Duodenal mucosa (tissue), 2 donors: Measurements from ENCODE around the gene LAMA5.

ENCODE experiments used
- H3K27ac ChIP-seq: one replicate; pipeline ENCODE4 v1.7.0; 2013; ENCODE audit warnings: low read depth, low read length
- H3K27me3 ChIP-seq, 2 donors: one replicate each; pipeline ENCODE4 v1.7.0; 2013; ENCODE audit warnings: low read length in 2 of 2, control low read depth in 1 of 2; ENCODE audit not compliant: insufficient read depth in 2 of 2, control insufficient read depth in 1 of 2
- H3K36me3 ChIP-seq, 2 donors: one replicate each; pipeline ENCODE4 v1.7.0; 2013; ENCODE audit warnings: low read length in 2 of 2, control low read depth in 1 of 2; ENCODE audit not compliant: insufficient read depth in 2 of 2, control insufficient read depth in 1 of 2
- H3K4me1 ChIP-seq, 2 donors: one replicate each; pipeline ENCODE4 v1.7.0; 2013; ENCODE audit warnings: low read length in 2 of 2, control low read depth in 1 of 2; ENCODE audit not compliant: insufficient read depth in 2 of 2, control insufficient read depth in 1 of 2
- H3K4me3 ChIP-seq, 2 donors: one replicate each; pipeline ENCODE4 v1.7.0; 2013; ENCODE audit warnings: low read length in 2 of 2, low read depth in 1 of 2
- H3K9ac ChIP-seq, 2 donors: one replicate each; pipeline ENCODE4 v1.7.0; 2013; ENCODE audit warnings: low read length in 2 of 2, low read depth in 1 of 2
- H3K9me3 ChIP-seq, 2 donors: one replicate each; pipeline ENCODE4 v1.7.0; 2013; ENCODE audit warnings: low read length in 2 of 2, control low read depth in 1 of 2; ENCODE audit not compliant: control insufficient read depth in 1 of 2

LAMA5 gene

DNA sequence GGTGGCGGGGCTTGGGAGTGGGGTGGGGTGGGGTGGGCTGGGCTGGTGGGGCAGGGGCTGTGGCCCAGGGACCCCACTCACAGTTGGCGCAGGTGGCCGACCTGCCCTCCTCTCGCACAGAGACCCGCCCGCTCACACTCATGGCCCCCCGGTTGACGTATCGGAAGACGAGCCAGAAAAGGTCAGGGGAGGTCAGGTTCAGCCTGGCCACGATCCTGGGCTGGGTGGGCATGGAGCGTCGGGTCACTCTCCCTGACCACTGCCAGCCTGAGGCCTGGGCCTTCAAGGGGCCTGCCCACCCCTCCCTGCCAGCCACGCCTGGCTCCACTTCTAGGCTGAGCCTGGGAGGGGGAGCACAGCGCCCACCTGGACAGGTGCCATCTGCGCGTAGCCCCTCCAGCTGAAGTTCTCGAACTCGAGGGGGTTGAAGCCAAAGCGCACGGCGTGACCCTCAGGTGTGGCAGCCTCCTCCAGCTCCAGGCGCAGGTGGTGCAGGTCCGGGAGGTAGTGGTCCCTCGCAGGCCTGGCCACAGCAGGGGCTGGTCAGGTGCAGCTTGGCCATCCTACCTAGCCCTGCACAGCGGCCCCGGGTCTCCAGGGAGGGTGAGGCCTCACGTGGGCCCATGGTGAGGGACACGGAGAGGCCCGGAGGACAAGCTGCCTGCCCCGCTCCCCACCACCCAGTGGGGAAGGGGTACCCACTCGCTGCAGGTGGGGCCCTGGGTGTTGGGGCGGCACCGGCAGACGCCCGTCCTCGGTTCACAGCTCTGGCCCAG is 33.1 kb downstream of the LAMA5 start:
- Histone ChIP-seq H3K36me3 (peaks cover 6 to 23% of the 10 kb centered on the region in 2 donors), H3K4me1 (peaks cover 0 to 10% of the 10 kb centered on the region in 2 donors), H3K27ac (no peak overlapping the region), H3K4me3 (no peak overlapping the region), H3K9ac (no peak overlapping the region), H3K27me3 (peaks cover 0 to 3% of the 10 kb centered on the region in 2 donors), H3K9me3 (no peaks in the 10 kb centered on the region)

DNA sequence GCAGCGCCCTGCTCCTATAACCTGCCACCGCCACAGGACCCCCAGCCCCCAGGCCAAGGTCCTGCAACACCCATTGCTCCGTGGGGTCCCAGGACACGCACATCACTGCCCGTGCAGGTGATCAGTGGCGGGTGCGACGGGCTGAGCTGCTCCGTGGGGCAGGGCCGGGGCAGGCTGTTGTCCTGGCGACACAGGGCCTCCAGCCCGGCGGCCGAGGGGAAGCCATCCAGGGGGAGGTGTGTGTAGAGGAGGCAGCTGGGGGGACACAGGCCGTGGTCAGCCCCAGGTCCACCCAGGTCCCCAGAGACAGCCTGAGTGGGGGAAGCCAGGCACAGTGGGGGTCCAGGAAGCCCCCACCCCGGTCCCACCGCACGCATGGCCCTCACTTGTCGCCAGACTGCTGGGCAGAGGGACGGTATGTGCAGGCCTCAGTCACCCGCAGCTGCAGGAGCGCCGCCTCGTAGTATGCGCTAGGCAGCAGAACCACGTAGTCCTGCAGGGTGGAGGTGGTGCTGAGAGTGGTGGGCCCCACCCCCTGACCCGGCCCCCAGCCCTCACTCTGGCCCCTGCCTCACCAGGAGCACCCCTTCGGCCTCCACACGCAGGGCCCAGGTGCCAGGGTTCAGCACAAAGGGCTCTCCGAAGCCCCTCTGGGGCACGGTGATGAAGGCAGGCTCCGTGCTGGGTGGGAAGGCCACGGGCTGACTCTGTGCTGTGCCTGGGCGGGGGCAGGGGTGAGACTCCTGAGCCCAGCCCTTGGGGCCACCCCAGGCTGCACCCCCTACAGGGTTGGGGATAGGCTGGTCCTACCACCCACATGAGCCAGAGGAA is 33.9 kb downstream of the LAMA5 start:
- Histone ChIP-seq H3K9ac (no peak overlapping the region), H3K36me3 (peaks cover 6 to 22% of the 10 kb centered on the region in 2 donors)

DNA sequence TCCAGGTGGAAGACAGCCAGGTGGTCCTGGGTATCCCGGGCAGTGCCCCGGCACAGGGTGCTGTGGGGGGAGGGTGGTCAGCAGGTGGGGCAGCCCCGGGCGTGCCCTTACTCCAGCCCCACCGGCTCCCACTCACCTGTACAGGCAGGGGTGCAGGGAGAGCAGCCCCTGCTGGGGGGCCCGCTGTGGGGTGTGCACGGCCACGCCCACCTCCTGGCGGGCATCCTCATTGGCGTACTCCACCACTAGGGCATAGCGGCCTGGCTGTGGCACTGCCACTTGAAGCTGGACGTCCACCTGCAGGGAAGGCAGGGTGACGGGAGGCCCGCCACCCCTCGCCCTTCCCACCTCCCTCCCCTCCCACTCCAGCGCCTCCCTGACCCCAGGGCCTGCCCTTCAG is 34.7 kb downstream of the LAMA5 start:
- Histone ChIP-seq H3K27me3 (peaks cover 0 to 3% of the 10 kb centered on the region in 2 donors), H3K27ac (no peak overlapping the region), H3K36me3 (peaks cover 6 to 18% of the 10 kb centered on the region in 2 donors), H3K4me3 (no peak overlapping the region), H3K4me1 (peaks cover 0 to 6% of the 10 kb centered on the region in 2 donors), H3K9ac (no peak overlapping the region), H3K9me3 (no peaks in the 10 kb centered on the region)

More for the DNA sequence above, 33.9 kb downstream of the LAMA5 start:
- no peaks in the 10 kb centered on the region for H3K9me3 ChIP-seq
- H3K4me1 ChIP-seq, result peaks cover 0 to 10% of the 10 kb centered on the region in 2 donors
- H3K27ac ChIP-seq, result no peak overlapping the region
- no peak overlapping the region for H3K4me3 ChIP-seq
- H3K27me3 ChIP-seq, result peaks cover 0 to 3% of the 10 kb centered on the region in 2 donors

DNA sequence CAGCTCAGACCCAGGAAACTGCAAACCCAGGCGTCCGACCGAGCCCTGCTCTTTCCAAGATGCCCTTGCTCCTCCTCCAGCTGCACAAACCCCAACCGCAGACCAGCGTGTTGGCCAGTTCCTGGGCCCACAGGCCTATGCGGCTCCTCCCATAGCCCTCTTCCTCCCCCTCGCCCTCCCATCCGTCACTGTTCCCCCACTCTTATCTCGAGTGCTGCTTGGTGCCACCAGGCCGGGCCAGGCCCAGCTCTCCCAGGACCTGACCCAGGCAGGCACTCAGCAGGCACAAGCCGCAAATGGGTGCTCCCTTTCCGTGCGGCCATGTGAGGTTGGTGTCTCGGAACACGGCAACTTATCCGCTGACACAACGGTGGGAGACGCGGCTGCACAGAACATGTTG is 35.8 kb downstream of the LAMA5 start:
- Histone ChIP-seq H3K27me3 (no peaks in the 10 kb centered on the region), H3K27ac (no peak overlapping the region), H3K4me1 (no peaks in the 10 kb centered on the region), H3K36me3 (peaks cover 0 to 14% of the 10 kb centered on the region in 2 donors), H3K9ac (no peak overlapping the region), H3K4me3 (no peak overlapping the region), H3K9me3 (no peaks in the 10 kb centered on the region)

DNA sequence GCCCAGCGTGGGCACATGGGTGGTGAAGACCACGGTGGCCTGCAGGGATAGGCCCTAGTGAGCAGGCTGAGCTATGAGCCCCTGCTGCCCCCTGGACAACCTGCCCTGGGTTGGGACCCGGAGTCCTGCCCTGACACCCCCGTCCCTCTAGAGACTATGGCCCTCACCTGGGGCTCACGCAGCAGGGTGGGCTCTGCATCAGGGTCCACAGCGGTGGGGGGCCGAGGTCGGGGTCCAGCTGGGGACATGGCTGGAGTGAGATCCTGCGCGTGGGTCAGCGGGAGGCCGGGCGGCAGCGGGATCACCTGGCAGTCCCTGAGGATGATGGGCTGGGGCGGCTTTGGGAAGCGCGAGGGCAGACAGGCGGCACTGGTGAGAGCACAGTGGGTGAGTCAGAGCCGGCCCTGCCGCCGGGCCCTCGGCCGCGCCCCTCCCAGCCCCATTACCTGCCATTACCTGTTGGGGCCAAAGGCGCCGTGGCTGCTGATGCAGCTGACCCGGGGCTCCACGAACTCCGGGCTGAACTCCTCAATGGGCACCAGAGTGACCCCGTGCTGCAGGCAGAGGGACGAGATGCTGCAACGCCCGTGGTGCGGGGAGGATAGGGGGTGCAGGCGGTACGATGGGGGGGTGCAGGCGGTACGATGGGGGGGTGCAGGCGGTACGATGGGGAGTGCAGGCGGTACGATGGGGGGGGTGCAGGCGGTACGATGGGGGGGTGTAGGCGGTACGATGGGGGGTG is 36.4 kb downstream of the LAMA5 start:
- H3K4me1 ChIP-seq, result no peaks in the 10 kb centered on the region
- no peak overlapping the region for H3K27ac ChIP-seq
- H3K9me3 ChIP-seq, result no peaks in the 10 kb centered on the region
- peaks cover 0 to 14% of the 10 kb centered on the region in 2 donors for H3K36me3 ChIP-seq
- no peak overlapping the region for H3K4me3 ChIP-seq
- no peak overlapping the region for H3K9ac ChIP-seq
- no peaks in the 10 kb centered on the region for H3K27me3 ChIP-seq

DNA sequence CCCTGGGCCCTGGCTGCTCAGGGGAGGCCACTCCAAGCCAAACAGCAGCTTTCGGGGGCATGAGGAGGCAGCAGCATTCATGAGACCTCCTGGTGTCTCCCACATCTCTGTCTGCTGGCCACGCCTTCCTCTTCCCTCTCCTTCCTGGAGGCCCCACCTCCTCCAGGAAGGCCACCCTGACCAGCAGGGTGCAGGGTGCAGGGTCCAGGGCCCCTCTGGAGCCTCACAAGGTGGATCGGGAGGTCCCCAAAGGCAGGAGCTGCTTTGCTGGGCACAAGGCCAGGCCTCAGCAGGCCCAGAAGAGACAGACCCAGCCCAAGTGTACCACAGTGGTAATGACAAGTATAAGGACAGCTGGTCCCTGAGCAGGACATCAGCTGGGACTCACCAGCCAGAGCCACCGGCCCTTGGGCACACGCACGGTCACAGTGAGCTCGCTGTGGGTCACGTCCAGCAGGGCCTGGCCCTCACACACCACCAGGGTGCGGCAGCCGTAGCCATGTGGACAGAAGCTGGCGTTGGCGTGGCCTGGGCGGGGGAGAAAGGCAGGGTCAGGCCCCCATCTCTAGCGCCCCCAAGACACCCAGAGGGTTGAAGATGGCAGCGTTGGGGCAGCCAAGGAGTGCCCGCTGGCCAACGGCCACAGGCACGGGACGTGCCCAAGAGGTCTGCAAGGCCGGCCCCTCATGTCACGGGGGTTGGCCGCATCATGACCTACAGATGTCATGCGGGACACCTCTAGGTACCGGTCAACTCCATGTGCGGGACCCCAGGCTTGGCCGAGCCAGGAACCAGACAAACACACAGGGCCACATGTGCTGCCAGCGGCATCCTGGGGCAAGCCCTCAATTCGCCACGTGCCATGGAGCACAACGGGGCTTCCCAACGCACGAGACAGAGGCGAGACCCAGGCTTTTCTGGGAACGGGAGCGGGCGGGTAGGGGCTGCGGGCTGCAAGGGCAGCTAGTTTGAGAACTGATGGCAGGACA is 37.4 kb downstream of the LAMA5 start:
- no peaks in the 10 kb centered on the region for H3K4me1 ChIP-seq
- no peaks in the 10 kb centered on the region for H3K9me3 ChIP-seq
- H3K27ac ChIP-seq, result no peak overlapping the region
- no peaks in the 10 kb centered on the region for H3K27me3 ChIP-seq
- peaks cover 0 to 14% of the 10 kb centered on the region in 2 donors for H3K36me3 ChIP-seq
- H3K9ac ChIP-seq, result no peak overlapping the region
- H3K4me3 ChIP-seq, result no peak overlapping the region

DNA sequence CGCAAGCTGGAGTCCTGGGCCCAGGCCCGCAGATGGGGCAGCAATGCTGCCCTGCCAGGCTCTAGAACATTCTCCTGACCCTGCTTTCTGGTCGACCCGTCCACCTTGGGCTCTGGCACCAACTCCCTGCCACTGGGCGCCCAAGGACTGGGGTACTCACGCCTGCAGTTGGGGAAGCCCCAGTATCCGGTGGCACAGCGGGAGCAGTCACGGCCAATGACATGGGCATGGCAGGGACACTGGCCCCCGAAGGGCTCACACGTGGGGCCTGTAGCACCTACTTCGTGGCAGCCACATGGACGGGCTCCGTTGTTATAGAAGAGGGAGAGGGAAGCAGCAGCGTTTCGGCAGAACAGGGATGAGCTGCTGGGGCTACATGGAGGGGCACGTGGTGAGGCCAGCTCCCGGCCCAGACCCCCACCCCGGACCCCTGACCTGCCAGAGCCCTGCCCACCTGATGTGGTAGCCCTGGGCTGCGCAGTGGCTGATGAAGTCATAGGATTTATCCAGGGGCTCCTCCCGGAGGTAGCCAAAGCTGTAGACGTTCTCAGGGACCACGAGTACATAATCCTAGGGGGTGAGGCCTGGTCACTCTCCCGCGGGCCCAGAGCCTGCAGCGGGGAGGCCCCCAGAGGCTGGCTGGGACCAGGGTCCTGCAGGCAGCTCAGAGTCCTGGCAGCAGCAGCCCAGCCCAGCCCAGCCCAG is 38.3 kb downstream of the LAMA5 start:
- Histone ChIP-seq H3K4me1 (no peaks in the 10 kb centered on the region), H3K36me3 (peaks cover 0 to 14% of the 10 kb centered on the region in 2 donors), H3K9ac (no peak overlapping the region), H3K4me3 (no peak overlapping the region), H3K27ac (no peak overlapping the region), H3K27me3 (no peaks in the 10 kb centered on the region), H3K9me3 (no peaks in the 10 kb centered on the region)

DNA sequence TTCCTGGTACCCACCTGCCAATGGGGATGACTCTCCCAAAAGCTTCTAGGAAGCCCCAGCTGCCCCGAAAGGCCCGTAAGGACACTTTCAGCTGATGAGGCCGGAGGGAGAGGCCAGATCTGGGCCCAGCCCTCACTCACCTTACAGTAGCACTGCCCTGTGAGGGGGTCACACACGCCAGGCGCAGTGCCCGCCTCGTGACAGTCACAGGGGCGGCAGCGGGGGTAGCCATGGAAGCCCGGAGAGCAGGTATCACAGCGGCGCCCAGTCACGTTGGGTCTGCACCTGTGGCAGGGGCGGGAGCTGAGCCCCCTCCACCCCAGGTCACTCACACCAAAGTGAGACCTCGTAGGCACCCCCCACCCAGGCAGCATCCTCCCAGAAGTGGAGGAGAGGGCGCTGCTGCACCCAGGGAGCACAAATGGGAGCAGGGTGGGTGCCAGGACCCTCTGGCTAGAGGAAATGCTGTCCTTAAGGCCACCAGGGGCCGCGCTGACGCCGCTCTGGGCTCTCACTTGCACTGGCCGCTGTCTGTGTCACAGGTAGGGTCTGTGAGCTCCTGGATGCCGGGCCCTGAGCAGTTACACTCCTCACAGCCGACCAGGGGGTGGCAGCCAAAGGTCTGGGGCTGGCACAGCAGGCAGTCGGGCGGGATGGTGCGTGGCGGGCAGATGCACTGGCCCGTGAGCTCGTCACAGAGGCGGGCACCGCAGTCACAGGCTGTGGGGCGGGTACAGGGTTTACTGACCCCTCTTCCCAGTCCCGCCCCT is 39.2 kb downstream of the LAMA5 start:
- no peak overlapping the region for H3K4me3 ChIP-seq
- no peaks in the 10 kb centered on the region for H3K27me3 ChIP-seq
- H3K36me3 ChIP-seq, result peaks cover 0 to 14% of the 10 kb centered on the region in 2 donors
- no peak overlapping the region for H3K9ac ChIP-seq
- no peaks in the 10 kb centered on the region for H3K4me1 ChIP-seq
- H3K9me3 ChIP-seq, result no peaks in the 10 kb centered on the region
- H3K27ac ChIP-seq, result no peak overlapping the region
